A549 (cell line): ENCODE results near the gene XYLT1.

ENCODE experiments used
- EP300 ChIP-seq, 2 experiments: fragments of >200 bp; sonication (Bioruptor Twin); formaldehyde crosslinking; IDR thresholded peaks; 2 replicates in 1 of 2; 3 replicates in 1 of 2; pipeline ENCODE4 v1.6.1; 2016 to 2017
- TF ChIP-seq, protein P1 (sequence below): IDR thresholded peaks from 2 replicates; pipeline ENCODE4 v1.6.1; 2012
- TF ChIP-seq, protein P2 (sequence below): fragments of 250-450 bp; sonication (Bioruptor Pico); IDR thresholded peaks from 2 replicates; pipeline ENCODE4 v1.5.0; 2021; ENCODE audit warnings: mild to moderate bottlenecking, moderate library complexity, borderline replicate concordance

DNA sequence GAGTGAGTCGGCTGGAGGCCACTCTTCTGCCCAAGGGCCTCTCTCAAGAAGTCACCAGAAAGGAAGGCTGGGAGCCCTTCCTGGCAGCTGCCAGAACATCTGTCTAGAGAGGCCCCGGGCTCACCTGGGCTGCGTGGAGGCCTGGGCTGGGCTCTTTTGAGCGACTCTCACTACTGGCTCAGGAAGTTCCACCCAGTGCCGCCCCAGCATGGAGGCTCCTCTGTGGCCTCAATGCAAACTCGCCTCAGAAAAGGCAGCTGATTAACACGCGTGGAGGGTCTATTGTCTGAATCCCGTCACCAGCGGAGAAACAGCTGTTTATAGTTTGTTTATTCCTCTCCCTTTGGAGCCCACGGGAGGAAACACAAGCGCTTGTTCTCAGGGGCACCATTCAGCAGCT is 25.3 kb downstream of the XYLT1 start:
- TF ChIP-seq, protein P1, sequence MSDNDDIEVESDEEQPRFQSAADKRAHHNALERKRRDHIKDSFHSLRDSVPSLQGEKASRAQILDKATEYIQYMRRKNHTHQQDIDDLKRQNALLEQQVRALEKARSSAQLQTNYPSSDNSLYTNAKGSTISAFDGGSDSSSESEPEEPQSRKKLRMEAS = no peak
- TF ChIP-seq, protein P2, sequence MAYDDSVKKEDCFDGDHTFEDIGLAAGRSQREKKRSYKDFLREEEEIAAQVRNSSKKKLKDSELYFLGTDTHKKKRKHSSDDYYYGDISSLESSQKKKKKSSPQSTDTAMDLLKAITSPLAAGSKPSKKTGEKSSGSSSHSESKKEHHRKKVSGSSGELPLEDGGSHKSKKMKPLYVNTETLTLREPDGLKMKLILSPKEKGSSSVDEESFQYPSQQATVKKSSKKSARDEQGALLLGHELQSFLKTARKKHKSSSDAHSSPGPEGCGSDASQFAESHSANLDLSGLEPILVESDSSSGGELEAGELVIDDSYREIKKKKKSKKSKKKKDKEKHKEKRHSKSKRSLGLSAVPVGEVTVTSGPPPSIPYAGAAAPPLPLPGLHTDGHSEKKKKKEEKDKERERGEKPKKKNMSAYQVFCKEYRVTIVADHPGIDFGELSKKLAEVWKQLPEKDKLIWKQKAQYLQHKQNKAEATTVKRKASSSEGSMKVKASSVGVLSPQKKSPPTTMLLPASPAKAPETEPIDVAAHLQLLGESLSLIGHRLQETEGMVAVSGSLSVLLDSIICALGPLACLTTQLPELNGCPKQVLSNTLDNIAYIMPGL (CRISPR knock-in tag) = no peak
- no peak for TF ChIP-seq EP300 (IDR thresholded peaks at IDR 0.05)
